ENCODE results near the gene RAB40B. TPM values are rescaled to one million over a fixed set of nuclear protein-coding genes. Genes with fewer than 3 reads are reported as not detected.

Gene RAB40B
- polyA plus RNA-seq, 1 of the 3 experiments (the other 2 are of a cell fraction) = 20.7 TPM

GRCh38 chr17:82696259-82696658 is 2.2 kb downstream of the RAB40B start:
- DNase-seq = no peak

GRCh38 chr17:82694647-82695046 is 3.9 kb downstream of the RAB40B start:
- no peak for DNase-seq
- no peaks in the 10 kb centered on the region for H4K20me1 ChIP-seq (ENCODE audit: insufficient read depth)
- no peaks in the 10 kb centered on the region for H3F3A ChIP-seq (replicated peaks; ENCODE audit: insufficient read depth)
- no peaks in the 10 kb centered on the region for H3K9me2 ChIP-seq
- H3K27me3 ChIP-seq (ENCODE audit: insufficient read depth) = no peaks in the 10 kb centered on the region
- 0 out of 2 replicates have a peak, but pooled peaks cover 4% of the 10 kb centered on the region for H3K79me2 ChIP-seq (ENCODE audit: insufficient read depth)
- CTCF ChIA-PET = no interaction called here
- POLR2A ChIA-PET = no interaction called here
- H3K9me3 ChIP-seq = no peaks in the 10 kb centered on the region; the same call in 1 of the 2 replicates
- no peak overlapping the region for H2AFZ ChIP-seq (ENCODE audit: low read depth)
- 15% methylated on average over 2 of the region's 2 CpGs for WGBS (ENCODE audit: low lambda C conversion rate)
- H3K9ac ChIP-seq = no peak overlapping the region
- H3K4me2 ChIP-seq = no peak overlapping the region
- H3K4me1 ChIP-seq (ENCODE audit: control insufficient read depth in 1 of 2, insufficient read depth in 2 of 2, low read depth in 1 of 2, low read length in 1 of 2) = peaks cover 0 to 13% of the 10 kb centered on the region in 2 experiments; a peak in 1 of 4 replicates
- H3K4me3 ChIP-seq (ENCODE audit: low read depth in 2 of 2, low read length in 1 of 2) = no peak overlapping the region
- H3K27ac ChIP-seq (ENCODE audit: low read depth in 2 of 2, low read length in 1 of 2) = no peak overlapping the region
- peaks cover 0 to 8% of the 10 kb centered on the region in 2 experiments for H3K36me3 ChIP-seq (replicated peaks in 1 of 2; ENCODE audit: control insufficient read depth in 1 of 2, insufficient read depth in 2 of 2, low read length in 1 of 2)
- no peak for TF ChIP-seq RXRA (IDR thresholded peaks at IDR 0.05; ENCODE audit: borderline replicate concordance, low read depth)
- no peak for TF ChIP-seq USF2 (IDR thresholded peaks at IDR 0.05; ENCODE audit: borderline replicate concordance, low read depth, low read length)
- no peak for TF ChIP-seq NRF1 (IDR thresholded peaks at IDR 0.05; ENCODE audit: low read depth, low read length)
- TF ChIP-seq SIN3A (IDR thresholded peaks at IDR 0.05; ENCODE audit: borderline replicate concordance, low read depth, low read length) = no peak
- TF ChIP-seq RCOR1 (IDR thresholded peaks at IDR 0.05; ENCODE audit: low read length) = no peak
- TF ChIP-seq PBX3 (IDR thresholded peaks at IDR 0.05) = no peak
- TF ChIP-seq EZH2phosphoT487 (IDR thresholded peaks at IDR 0.05; ENCODE audit: borderline replicate concordance, low read depth) = no peak
- no peak for TF ChIP-seq MXI1 (IDR thresholded peaks at IDR 0.05; ENCODE audit: low read depth, low read length)

More at GRCh38 chr17:82696259-82696658, 2.2 kb downstream of the RAB40B start:
- H3F3A ChIP-seq (replicated peaks; ENCODE audit: insufficient read depth) = no peaks in the 10 kb centered on the region
- H3K27me3 ChIP-seq (ENCODE audit: insufficient read depth) = no peaks in the 10 kb centered on the region
- CTCF ChIA-PET = interaction anchor here (2.3 kb wide), 1 partner anchor 79 kb away, joined by 6 read pairs; no protein-coding TSS in a partner anchor
- H3K79me2 ChIP-seq (ENCODE audit: insufficient read depth) = 0 out of 2 replicates have a peak, but pooled peaks cover 4% of the 10 kb centered on the region
- H3K4me1 ChIP-seq (ENCODE audit: control insufficient read depth in 1 of 2, insufficient read depth in 2 of 2, low read depth in 1 of 2, low read length in 1 of 2) = peaks cover 0 to 14% of the 10 kb centered on the region in 2 experiments; a peak in 1 of 4 replicates
- WGBS (ENCODE audit: low lambda C conversion rate) = 94% methylated on average over 17 of the region's 17 CpGs
- no peaks in the 10 kb centered on the region; the same call in 1 of the 2 replicates for H3K9me3 ChIP-seq
- peaks cover 0 to 8% of the 10 kb centered on the region in 2 experiments for H3K36me3 ChIP-seq (replicated peaks in 1 of 2; ENCODE audit: control insufficient read depth in 1 of 2, insufficient read depth in 2 of 2, low read length in 1 of 2)
- no peak overlapping the region for H3K9ac ChIP-seq
- POLR2A ChIA-PET = no interaction called here
- no peak overlapping the region for H2AFZ ChIP-seq (ENCODE audit: low read depth)
- H4K20me1 ChIP-seq (ENCODE audit: insufficient read depth) = no peaks in the 10 kb centered on the region
- H3K4me2 ChIP-seq = no peak overlapping the region
- TF ChIP-seq MEF2A (IDR thresholded peaks at IDR 0.05; ENCODE audit: borderline replicate concordance, low read depth) = no peak
- no peak for TF ChIP-seq REST (IDR thresholded peaks at IDR 0.05; ENCODE audit: low read depth, low read length)
- no peak for TF ChIP-seq TAF1 (IDR thresholded peaks at IDR 0.05; ENCODE audit: borderline replicate concordance, low read depth, low read length)
- TF ChIP-seq PBX3 (IDR thresholded peaks at IDR 0.05) = no peak
- TF ChIP-seq RCOR1 (IDR thresholded peaks at IDR 0.05; ENCODE audit: low read length) = no peak
- TF ChIP-seq NRF1 (IDR thresholded peaks at IDR 0.05; ENCODE audit: low read depth, low read length) = no peak
- TF ChIP-seq TCF12 (IDR thresholded peaks at IDR 0.05) = no peak
- TF ChIP-seq RFX5 (IDR thresholded peaks at IDR 0.05; ENCODE audit: low read length) = no peak
- TF ChIP-seq RAD21 (IDR thresholded peaks at IDR 0.05; ENCODE audit: low read length) = no peak
- no peak overlapping the region for H3K27ac ChIP-seq (ENCODE audit: low read depth in 2 of 2, low read length in 1 of 2)
- no peak overlapping the region for H3K4me3 ChIP-seq (ENCODE audit: low read depth in 2 of 2, low read length in 1 of 2)
- no peaks in the 10 kb centered on the region for H3K9me2 ChIP-seq
